Activated T-cell treated with anti-CD3 and anti-CD28 coated beads, Interleukin-2, amount 50 U/mL, for 1 hour (primary cell): ENCODE data around the gene ZCCHC7.
"Not testable (repeated sequence)": the region's sequence is repeated elsewhere in the genome, so short reads cannot be mapped to it uniquely, and the experiment has no call there.

Source experiments
- DNase-seq: peaks from one replicate; pipeline ENCODE4 v3.0.0-alpha.2; 2020

Gene ZCCHC7

GRCh38 chr9:37301042-37301853 is 180.9 kb downstream of the ZCCHC7 start:
- no peak for DNase-seq

- no peak for DNase-seq
Observed at GRCh38 chr9:37301854-37302172, 181.4 kb downstream of the ZCCHC7 start.

- DNase-seq = no peak
Observed at GRCh38 chr9:37302277-37302676, 181.9 kb downstream of the ZCCHC7 start.

- DNase-seq = not testable (repeated sequence)
Observed at GRCh38 chr9:37303272-37303671, 182.9 kb downstream of the ZCCHC7 start.

- DNase-seq = no peak
Observed at GRCh38 chr9:37309136-37309535, 188.8 kb downstream of the ZCCHC7 start.

GRCh38 chr9:37311938-37312708 is 191.7 kb downstream of the ZCCHC7 start:
- no peak for DNase-seq

- no peak for DNase-seq
Observed at GRCh38 chr9:37324261-37324683, 203.9 kb downstream of the ZCCHC7 start.

- no peak for DNase-seq
Observed at GRCh38 chr9:37324691-37325490, 204.5 kb downstream of the ZCCHC7 start.

GRCh38 chr9:37325778-37326177 is 205.4 kb downstream of the ZCCHC7 start:
- DNase-seq = no peak

GRCh38 chr9:37327553-37327952 is 207.2 kb downstream of the ZCCHC7 start:
- DNase-seq = no peak

- no peak for DNase-seq
Observed at GRCh38 chr9:37328556-37329227, 208.3 kb downstream of the ZCCHC7 start.

- DNase-seq = no peak
Observed at GRCh38 chr9:37329576-37329975, 209.2 kb downstream of the ZCCHC7 start.

- no peak for DNase-seq
Observed at GRCh38 chr9:37331871-37332270, 211.5 kb downstream of the ZCCHC7 start.

- no peak for DNase-seq
Observed at GRCh38 chr9:37332578-37332977, 212.2 kb downstream of the ZCCHC7 start.

- no peak for DNase-seq
Observed at GRCh38 chr9:37333288-37333687, 212.9 kb downstream of the ZCCHC7 start.

GRCh38 chr9:37335238-37335637 is 214.9 kb downstream of the ZCCHC7 start:
- DNase-seq = no peak

GRCh38 chr9:37336150-37336549 is 215.8 kb downstream of the ZCCHC7 start:
- no peak for DNase-seq

- DNase-seq = no peak
Observed at GRCh38 chr9:37337301-37337890, 217.0 kb downstream of the ZCCHC7 start.

GRCh38 chr9:37338218-37338617 is 217.8 kb downstream of the ZCCHC7 start:
- no peak for DNase-seq

- DNase-seq = no peak
Observed at GRCh38 chr9:37339923-37340322, 219.5 kb downstream of the ZCCHC7 start.

GRCh38 chr9:37340961-37341360 is 220.6 kb downstream of the ZCCHC7 start:
- no peak for DNase-seq

GRCh38 chr9:37341704-37342103 is 221.3 kb downstream of the ZCCHC7 start:
- no peak for DNase-seq

- no peak for DNase-seq
Observed at GRCh38 chr9:37342493-37342892, 222.1 kb downstream of the ZCCHC7 start.
